Activated naive CD8-positive, alpha-beta T cell treated with anti-CD3 and anti-CD28 coated beads, Interleukin-2, amount 50 U/mL, for 24 hours (primary cell): ENCODE results near the gene NTMT2.
"Not testable (repeated sequence)": the region's sequence is repeated elsewhere in the genome, so short reads cannot be mapped to it uniquely, and the experiment has no call there.

Experiments used
- ATAC-seq: fragments of 150-1000 bp; cut with Tn5 transposase; one replicate; pipeline ENCODE4 v1.10.0; 2021
- DNase-seq: peaks from one replicate; pipeline ENCODE4 v3.0.0; 2021
- H3K27ac Mint-ChIP-seq: one replicate; pipeline ENCODE4 v1.8.0; 2021; ENCODE audit warnings: mild to moderate bottlenecking, mixed read lengths
- H3K27me3 Mint-ChIP-seq: one replicate; pipeline ENCODE4 v1.8.0; 2021; ENCODE audit warnings: mixed read lengths
- H3K36me3 Mint-ChIP-seq: one replicate; pipeline ENCODE4 v1.8.0; 2021; ENCODE audit warnings: low read depth, mixed read lengths
- H3K4me1 Mint-ChIP-seq: one replicate; pipeline ENCODE4 v1.8.0; 2021; ENCODE audit warnings: mixed read lengths
- H3K4me3 Mint-ChIP-seq: one replicate; pipeline ENCODE4 v1.8.0; 2021; ENCODE audit warnings: mild to moderate bottlenecking, moderate library complexity, mixed read lengths
- H3K9me3 Mint-ChIP-seq: one replicate; pipeline ENCODE4 v1.8.0; 2021; ENCODE audit warnings: mixed read lengths

NTMT2 gene

GRCh38 chr1:170145061-170145460 is 698 bp upstream of the NTMT2 start:
- Mint-ChIP-seq H3K27me3 (no peaks in the 10 kb centered on the region), H3K27ac (no peak overlapping the region), H3K9me3 (peaks cover 3% of the 10 kb centered on the region), H3K4me1 (peaks cover 15% of the 10 kb centered on the region), H3K36me3 (no peaks in the 10 kb centered on the region), H3K4me3 (no peak overlapping the region)
- DNase-seq = no peak
- ATAC-seq = no peak

GRCh38 chr1:170146720-170147263 is 1.0 kb downstream of the NTMT2 start:
- Mint-ChIP-seq H3K4me3 (no peak overlapping the region), H3K27me3 (no peaks in the 10 kb centered on the region), H3K4me1 (peaks cover 15% of the 10 kb centered on the region), H3K9me3 (peaks cover 3% of the 10 kb centered on the region), H3K27ac (no peak overlapping the region), H3K36me3 (no peaks in the 10 kb centered on the region)
- ATAC-seq (no peak), DNase-seq (no peak)

DNA sequence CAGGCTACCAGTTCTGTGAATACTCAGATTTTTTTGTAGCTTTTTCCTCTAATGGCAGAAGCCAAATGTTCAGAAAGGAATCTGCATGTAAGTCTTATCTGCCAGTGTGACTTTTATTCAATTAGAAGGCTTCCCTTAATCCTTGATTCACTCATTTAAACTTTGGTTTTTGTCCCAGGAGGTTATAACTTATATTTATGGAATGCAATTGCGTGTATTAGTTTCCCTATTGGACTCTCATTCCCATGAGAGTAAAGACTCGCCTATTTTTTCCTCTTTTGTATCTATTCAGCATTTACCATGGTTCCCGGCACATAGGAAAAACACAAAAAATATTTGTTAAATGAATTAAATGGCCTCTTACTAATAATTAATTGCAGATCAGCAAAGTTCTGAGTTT is 3.5 kb downstream of the NTMT2 start:
- H3K4me1 Mint-ChIP-seq = peaks cover 15% of the 10 kb centered on the region
- ATAC-seq (no peak), DNase-seq (no peak)
- no peak overlapping the region for H3K27ac Mint-ChIP-seq
- no peaks in the 10 kb centered on the region for H3K27me3 Mint-ChIP-seq
- peaks cover 9% of the 10 kb centered on the region for H3K9me3 Mint-ChIP-seq
- H3K36me3 Mint-ChIP-seq = no peaks in the 10 kb centered on the region
- no peak overlapping the region for H3K4me3 Mint-ChIP-seq

DNA sequence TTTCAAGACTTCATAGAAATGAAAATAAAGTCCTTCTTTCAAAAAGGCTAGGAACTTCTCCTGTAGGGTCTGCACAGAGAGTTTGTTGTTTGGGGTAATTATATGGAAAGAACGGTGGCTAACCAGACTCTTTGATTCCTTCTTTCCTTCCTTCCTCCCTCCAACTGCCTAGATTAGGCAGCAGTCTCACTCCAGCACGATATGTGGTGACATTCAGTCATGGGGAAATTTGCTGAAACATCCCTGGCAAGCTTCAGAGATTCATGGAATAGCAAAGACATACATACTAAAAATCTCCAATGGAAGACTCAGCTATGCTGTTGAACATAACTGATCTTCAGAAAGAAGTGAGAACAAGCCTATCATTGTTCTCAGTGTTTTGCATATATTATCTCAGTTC is 4.3 kb downstream of the NTMT2 start:
- peaks cover 12% of the 10 kb centered on the region for H3K9me3 Mint-ChIP-seq
- DNase-seq = no peak
- H3K27me3 Mint-ChIP-seq = no peaks in the 10 kb centered on the region
- H3K27ac Mint-ChIP-seq = no peak overlapping the region
- ATAC-seq = no peak
- no peaks in the 10 kb centered on the region for H3K36me3 Mint-ChIP-seq
- no peak overlapping the region for H3K4me3 Mint-ChIP-seq
- H3K4me1 Mint-ChIP-seq = peaks cover 15% of the 10 kb centered on the region

DNA sequence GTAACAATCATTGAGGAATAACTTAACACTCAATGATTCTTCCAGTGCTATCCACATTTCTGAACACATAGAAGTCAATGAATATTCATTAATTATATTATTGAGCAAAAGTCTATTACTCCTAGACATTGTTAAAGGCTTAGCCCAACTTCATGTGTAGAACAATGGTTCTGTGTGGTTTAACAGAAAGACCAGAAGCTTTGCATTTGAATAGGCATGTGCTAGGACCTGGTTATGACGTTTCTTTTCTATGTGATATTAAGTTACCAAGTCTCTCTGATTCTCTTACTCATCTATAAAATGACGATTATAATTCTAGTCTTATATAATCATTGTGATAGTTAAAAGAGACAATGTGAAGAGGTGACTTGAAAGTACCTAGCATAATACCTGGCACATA is 5.2 kb downstream of the NTMT2 start:
- no peaks in the 10 kb centered on the region for H3K27me3 Mint-ChIP-seq
- ATAC-seq = no peak
- peaks cover 12% of the 10 kb centered on the region for H3K9me3 Mint-ChIP-seq
- no peaks in the 10 kb centered on the region for H3K36me3 Mint-ChIP-seq
- H3K4me3 Mint-ChIP-seq = no peak overlapping the region
- DNase-seq = no peak
- H3K4me1 Mint-ChIP-seq = peaks cover 12% of the 10 kb centered on the region
- H3K27ac Mint-ChIP-seq = no peak overlapping the region

DNA sequence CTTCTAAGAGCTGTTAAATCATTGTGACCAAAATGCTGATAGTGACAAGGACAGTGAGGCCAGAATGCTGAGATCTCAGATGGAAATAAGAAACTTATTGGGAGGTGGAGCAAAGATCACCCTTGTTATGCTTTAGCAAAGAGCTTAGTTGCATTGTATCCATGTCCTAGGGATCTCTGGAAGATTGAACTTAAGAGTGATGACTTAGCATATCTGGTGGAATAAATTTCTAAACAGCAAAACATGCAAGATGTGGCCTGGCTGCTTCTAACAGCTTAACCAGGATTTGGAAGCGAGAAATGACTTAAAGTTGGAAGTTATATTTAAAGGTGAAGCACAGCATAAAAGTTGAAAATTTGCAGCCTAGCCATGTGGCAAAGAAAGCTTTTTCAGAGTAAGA is 7.7 kb downstream of the NTMT2 start:
- ATAC-seq (no peak), DNase-seq (no peak)
- H3K27me3 Mint-ChIP-seq = peaks cover 3% of the 10 kb centered on the region
- H3K36me3 Mint-ChIP-seq = no peaks in the 10 kb centered on the region
- no peaks in the 10 kb centered on the region for H3K4me1 Mint-ChIP-seq
- H3K4me3 Mint-ChIP-seq = no peak overlapping the region
- H3K27ac Mint-ChIP-seq = no peak overlapping the region
- H3K9me3 Mint-ChIP-seq = peaks cover 12% of the 10 kb centered on the region

GRCh38 chr1:170155055-170155454 is 9.3 kb downstream of the NTMT2 start:
- DNase-seq (no peak), ATAC-seq (no peak)
- H3K9me3 Mint-ChIP-seq = peaks cover 16% of the 10 kb centered on the region
- no peaks in the 10 kb centered on the region for H3K4me1 Mint-ChIP-seq
- no peaks in the 10 kb centered on the region for H3K36me3 Mint-ChIP-seq
- H3K27ac Mint-ChIP-seq = no peak overlapping the region
- H3K27me3 Mint-ChIP-seq = peaks cover 3% of the 10 kb centered on the region
- H3K4me3 Mint-ChIP-seq = no peak overlapping the region

- no peak for DNase-seq
- Mint-ChIP-seq H3K4me1 (no peaks in the 10 kb centered on the region), H3K9me3 (peaks cover 16% of the 10 kb centered on the region), H3K27ac (no peak overlapping the region), H3K4me3 (no peak overlapping the region), H3K36me3 (no peaks in the 10 kb centered on the region), H3K27me3 (peaks cover 3% of the 10 kb centered on the region)
- no peak for ATAC-seq
Observed at GRCh38 chr1:170156594-170156993, 10.8 kb downstream of the NTMT2 start.

DNA sequence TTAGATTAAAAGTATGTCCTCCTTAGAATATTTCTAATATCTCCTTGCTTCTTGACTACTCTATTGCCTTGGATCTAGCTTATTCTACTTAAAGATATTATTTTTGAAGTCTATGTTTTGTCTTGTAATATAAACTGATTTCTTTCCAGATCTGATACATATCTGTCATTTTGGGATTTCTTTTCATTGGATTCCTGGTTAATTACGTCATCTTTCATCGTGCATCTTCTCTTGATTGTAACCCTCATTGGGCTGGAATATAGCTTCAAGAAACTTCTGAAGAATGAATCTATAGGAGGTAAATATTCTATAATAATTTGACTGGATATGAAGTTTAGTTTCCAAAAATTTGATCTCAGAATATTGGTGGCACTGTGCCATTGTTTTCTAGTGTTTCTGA is 12.1 kb downstream of the NTMT2 start:
- Mint-ChIP-seq H3K9me3 (peaks cover 16% of the 10 kb centered on the region), H3K36me3 (no peaks in the 10 kb centered on the region), H3K27ac (no peak overlapping the region), H3K4me1 (no peaks in the 10 kb centered on the region), H3K27me3 (peaks cover 3% of the 10 kb centered on the region), H3K4me3 (no peak overlapping the region)
- no peak for DNase-seq
- no peak for ATAC-seq

DNA sequence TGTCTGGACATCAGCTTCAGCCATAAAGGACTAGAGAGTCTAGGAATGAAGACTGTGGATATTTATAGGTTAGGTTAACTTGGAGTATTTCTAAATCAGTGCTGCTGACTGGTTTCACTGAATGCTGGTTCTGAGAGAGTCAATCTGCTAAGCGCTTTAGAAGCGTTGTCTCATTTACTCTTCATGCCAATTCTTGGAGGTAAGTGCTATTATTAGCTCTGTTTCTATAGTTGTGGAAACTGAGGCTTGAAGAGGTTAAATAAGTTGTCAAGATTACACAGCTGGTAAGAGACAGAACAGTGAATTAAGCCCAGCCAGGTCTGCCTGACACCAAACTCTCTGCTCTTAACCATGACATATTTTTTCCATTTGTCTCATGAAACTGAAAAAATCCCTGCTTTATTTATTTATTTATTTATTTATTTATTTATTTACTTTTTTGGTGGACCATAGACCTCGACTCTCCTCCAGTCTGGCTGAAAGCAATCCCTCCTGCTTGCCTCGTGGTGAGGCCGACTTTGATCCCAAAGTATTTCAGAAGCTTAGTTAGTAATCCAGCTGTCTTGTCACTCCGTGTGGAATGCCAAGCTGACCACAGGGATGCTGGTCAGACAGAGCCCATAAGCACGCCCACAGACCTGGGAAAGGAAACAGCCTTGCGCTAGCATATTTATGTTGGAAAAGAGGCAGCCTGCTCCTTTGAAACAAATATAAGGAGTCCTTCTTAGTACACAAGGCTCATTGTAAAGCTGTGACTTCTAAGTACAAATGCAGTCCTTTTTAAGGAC is 16.9 kb downstream of the NTMT2 start:
- no peaks in the 10 kb centered on the region for H3K36me3 Mint-ChIP-seq
- no peak for DNase-seq
- H3K27ac Mint-ChIP-seq = no peak overlapping the region

GRCh38 chr1:170164103-170164763 is 18.5 kb downstream of the NTMT2 start:
- ATAC-seq (no peak), DNase-seq (no peak)
- Mint-ChIP-seq H3K9me3 (peaks cover 4% of the 10 kb centered on the region), H3K36me3 (no peaks in the 10 kb centered on the region), H3K27me3 (no peaks in the 10 kb centered on the region), H3K4me3 (no peak overlapping the region), H3K4me1 (peaks cover 5% of the 10 kb centered on the region), H3K27ac (no peak overlapping the region)

More for the DNA sequence above, 16.9 kb downstream of the NTMT2 start:
- peaks cover 2% of the 10 kb centered on the region for H3K27me3 Mint-ChIP-seq
- no peaks in the 10 kb centered on the region for H3K4me1 Mint-ChIP-seq
- H3K4me3 Mint-ChIP-seq = no peak overlapping the region
- H3K9me3 Mint-ChIP-seq = peaks cover 4% of the 10 kb centered on the region
- ATAC-seq = no peak

- Mint-ChIP-seq H3K4me1 (peaks cover 5% of the 10 kb centered on the region), H3K27ac (no peak overlapping the region), H3K36me3 (peaks cover 2% of the 10 kb centered on the region), H3K27me3 (no peaks in the 10 kb centered on the region), H3K9me3 (peaks cover 16% of the 10 kb centered on the region), H3K4me3 (no peak overlapping the region)
- ATAC-seq = no peak
- DNase-seq = no peak
Observed at GRCh38 chr1:170166518-170167180, 20.9 kb downstream of the NTMT2 start.

DNA sequence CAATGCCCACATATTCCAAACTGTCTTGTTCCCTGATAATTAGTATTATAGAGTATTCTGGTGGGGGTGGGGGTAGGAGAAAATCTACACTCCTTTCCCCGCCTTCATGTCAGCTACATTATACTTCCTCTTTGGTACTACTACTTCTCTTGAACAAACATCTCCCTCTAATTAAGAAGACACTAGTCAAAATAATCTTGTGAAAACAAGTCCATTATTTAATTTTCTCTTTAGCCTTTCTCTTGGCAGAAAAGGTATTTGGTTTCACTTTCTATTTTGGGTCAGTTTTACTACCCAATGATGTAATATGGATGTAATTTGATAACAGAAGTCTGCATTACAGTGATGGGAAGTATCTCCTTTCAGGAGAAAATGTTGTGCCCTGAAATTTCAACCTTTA is 22.5 kb downstream of the NTMT2 start:
- Mint-ChIP-seq H3K9me3 (peaks cover 27% of the 10 kb centered on the region), H3K27me3 (peaks cover 2% of the 10 kb centered on the region), H3K4me1 (peaks cover 5% of the 10 kb centered on the region), H3K4me3 (no peak overlapping the region), H3K36me3 (peaks cover 2% of the 10 kb centered on the region), H3K27ac (no peak overlapping the region)
- DNase-seq = no peak
- ATAC-seq = no peak

DNA sequence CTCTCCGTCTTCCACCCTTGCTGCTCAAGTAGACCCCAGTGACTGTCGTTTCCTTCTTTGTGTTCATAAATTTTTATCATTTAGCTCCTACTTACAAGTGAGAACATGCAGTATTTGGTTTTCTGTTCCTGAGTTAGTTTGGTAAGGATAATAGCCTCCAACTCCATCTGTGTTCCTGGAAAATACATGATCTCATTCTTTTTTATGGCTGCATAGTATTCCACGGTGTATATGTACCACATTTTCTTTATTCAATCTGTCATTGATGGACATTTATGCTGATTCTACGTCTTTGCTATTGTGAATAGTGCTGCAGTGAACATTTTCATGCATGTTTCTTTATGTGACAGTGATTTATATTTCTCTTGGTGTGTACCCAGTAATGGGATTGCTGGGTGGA is 24.8 kb downstream of the NTMT2 start:
- not testable (repeated sequence) for H3K27ac Mint-ChIP-seq, ATAC-seq, H3K4me3 Mint-ChIP-seq, H3K4me1 Mint-ChIP-seq, DNase-seq, H3K36me3 Mint-ChIP-seq, H3K27me3 Mint-ChIP-seq
- peaks cover 27% of the 10 kb centered on the region for H3K9me3 Mint-ChIP-seq

DNA sequence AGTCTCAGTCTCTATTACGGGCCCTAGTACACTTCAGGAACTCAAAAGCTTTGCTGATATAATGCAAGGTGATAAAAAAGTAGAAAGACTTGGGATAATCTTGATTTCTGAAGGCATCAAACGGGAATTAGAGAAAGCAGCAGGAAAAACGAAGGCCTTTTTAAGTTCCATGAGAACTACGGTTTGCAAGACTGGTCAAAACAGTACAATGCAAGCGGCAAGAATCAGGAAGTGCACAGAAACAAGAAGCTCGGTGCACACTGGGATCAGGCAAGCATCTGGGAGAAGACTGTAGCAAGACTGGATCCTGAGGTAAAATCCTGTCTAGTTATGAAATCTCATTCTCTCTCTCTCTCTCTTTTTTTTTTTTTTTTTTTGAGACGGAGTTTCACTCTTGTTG is 28.6 kb downstream of the NTMT2 start:
- H3K36me3 Mint-ChIP-seq = peaks cover 2% of the 10 kb centered on the region
- no peaks in the 10 kb centered on the region for H3K4me1 Mint-ChIP-seq
- no peak overlapping the region for H3K27ac Mint-ChIP-seq

More for the DNA sequence above, 28.6 kb downstream of the NTMT2 start:
- Mint-ChIP-seq H3K27me3 (peaks cover 2% of the 10 kb centered on the region), H3K9me3 (peaks cover 27% of the 10 kb centered on the region), H3K4me3 (no peak overlapping the region)
- DNase-seq (no peak), ATAC-seq (no peak)
